Measurements from ENCODE around the gene STEAP2.

STEAP2 gene

GRCh38 chr7:90222811-90223725, 11.5 kb downstream of the STEAP2 start:
- no peak overlapping the region for H3K4me3 ChIP-seq (replicated peaks; ENCODE audit: low read depth, low read length)
- no peak for TF ChIP-seq CTCF (IDR thresholded peaks at IDR 0.05; ENCODE audit: low read depth, low read length, missing control alignments)
- no peak for DNase-seq (ENCODE audit: extremely low read depth, low read depth)

GRCh38 chr7:90224195-90224594, 12.7 kb downstream of the STEAP2 start:
- no peak overlapping the region for H3K4me3 ChIP-seq (replicated peaks; ENCODE audit: low read depth, low read length)
- no peak for DNase-seq (ENCODE audit: extremely low read depth, low read depth)
- TF ChIP-seq CTCF (IDR thresholded peaks at IDR 0.05; ENCODE audit: low read depth, low read length, missing control alignments) = no peak

- TF ChIP-seq CTCF (IDR thresholded peaks at IDR 0.05; ENCODE audit: low read depth, low read length, missing control alignments) = no peak
- no peak for DNase-seq (ENCODE audit: extremely low read depth, low read depth)
- no peak overlapping the region for H3K4me3 ChIP-seq (replicated peaks; ENCODE audit: low read depth, low read length)
These were observed 13.6 kb downstream of the STEAP2 start for GRCh38 chr7:90225181-90225580.

GRCh38 chr7:90225601-90226000, 14.1 kb downstream of the STEAP2 start:
- TF ChIP-seq CTCF (IDR thresholded peaks at IDR 0.05; ENCODE audit: low read depth, low read length, missing control alignments) = no peak
- DNase-seq (ENCODE audit: extremely low read depth, low read depth) = no peak

GRCh38 chr7:90227259-90227658, 15.7 kb downstream of the STEAP2 start:
- no peak for TF ChIP-seq CTCF (IDR thresholded peaks at IDR 0.05; ENCODE audit: low read depth, low read length, missing control alignments)
- no peak overlapping the region for H3K4me3 ChIP-seq (replicated peaks; ENCODE audit: low read depth, low read length)
- no peak for DNase-seq (ENCODE audit: extremely low read depth, low read depth)

More at GRCh38 chr7:90225601-90226000, 14.1 kb downstream of the STEAP2 start:
- no peak overlapping the region for H3K4me3 ChIP-seq (replicated peaks; ENCODE audit: low read depth, low read length)

- no peak for TF ChIP-seq CTCF (IDR thresholded peaks at IDR 0.05; ENCODE audit: low read depth, low read length, missing control alignments)
- DNase-seq (ENCODE audit: extremely low read depth, low read depth) = no peak
- H3K4me3 ChIP-seq (replicated peaks; ENCODE audit: low read depth, low read length) = no peak overlapping the region
These were observed 18.1 kb downstream of the STEAP2 start for GRCh38 chr7:90229682-90230081.
